MM.1S (cell line): ENCODE measurements around the gene EPB41L4B.

ENCODE experiments used
- DNase-seq: peaks from one replicate; pipeline ENCODE4 v3.0.0-alpha.2; 2015
- H2AFZ ChIP-seq: fragments of 300-600 bp; sonication (generic); 2 replicates; pipeline ENCODE4 v1.6.0; 2016; ENCODE audit warnings: antibody characterized with exemption, low read length
- H3F3A ChIP-seq: fragments of 300-600 bp; sonication (generic); 2 replicates; pipeline ENCODE4 v1.6.1; 2016; ENCODE audit warnings: mild to moderate bottlenecking, antibody characterized with exemption, low read length, moderate library complexity, mixed read lengths; ENCODE audit not compliant: insufficient read depth
- H3K27ac ChIP-seq: fragments of 300-600 bp; sonication (generic); 2 replicates; pipeline ENCODE4 v1.5.1; 2016; ENCODE audit warnings: mild to moderate bottlenecking, low read length
- H3K27me3 ChIP-seq: fragments of 300-600 bp; sonication (generic); replicated peaks from 2 replicates; pipeline ENCODE4 v1.6.0; 2016; ENCODE audit warnings: low read length; ENCODE audit not compliant: insufficient read depth
- H3K36me3 ChIP-seq: fragments of 300-600 bp; sonication (generic); replicated peaks from 2 replicates; pipeline ENCODE4 v1.6.1; 2016; ENCODE audit warnings: mild to moderate bottlenecking, low read length, mixed read lengths; ENCODE audit not compliant: insufficient read depth
- H3K4me1 ChIP-seq: fragments of 300-600 bp; sonication (generic); 2 replicates; pipeline ENCODE4 v1.6.1; 2016; ENCODE audit warnings: low read length, mixed read lengths
- H3K4me2 ChIP-seq: fragments of 300-600 bp; sonication (generic); 2 replicates; pipeline ENCODE4 v1.6.0; 2016; ENCODE audit warnings: low read depth, low read length
- H3K4me3 ChIP-seq: fragments of 300-600 bp; sonication (generic); 2 replicates; pipeline ENCODE4 v1.5.1; 2016; ENCODE audit warnings: low read length, mixed read lengths
- H3K79me2 ChIP-seq: fragments of 300-600 bp; sonication (generic); 2 replicates; pipeline ENCODE4 v1.6.1; 2016; ENCODE audit warnings: mixed run types, low read length, mixed read lengths
- H3K9ac ChIP-seq: fragments of 300-600 bp; sonication (generic); 2 replicates; pipeline ENCODE4 v1.6.1; 2016; ENCODE audit warnings: low read length, mixed read lengths
- H3K9me2 ChIP-seq: fragments of 300-600 bp; sonication (generic); replicated peaks from 2 replicates; pipeline ENCODE4 v1.6.1; 2016; ENCODE audit warnings: mild to moderate bottlenecking, low read length, mixed read lengths; ENCODE audit not compliant: insufficient read depth
- H3K9me3 ChIP-seq: fragments of 300-600 bp; sonication (generic); replicated peaks from 2 replicates; pipeline ENCODE4 v1.6.1; 2016; ENCODE audit warnings: mild to moderate bottlenecking, low read length, mixed read lengths; ENCODE audit not compliant: insufficient read depth
- H4K20me1 ChIP-seq: fragments of 300-600 bp; sonication (generic); 2 replicates; pipeline ENCODE4 v1.6.1; 2016; ENCODE audit warnings: mild to moderate bottlenecking, low read length, moderate library complexity, mixed read lengths; ENCODE audit not compliant: insufficient read depth
- CTCF ChIP-seq: fragments of 300-600 bp; sonication (generic); IDR thresholded peaks from 2 replicates; pipeline ENCODE4 v1.5.1; 2016; ENCODE audit warnings: antibody characterized with exemption, low read length, mixed read lengths
- EZH2 ChIP-seq: fragments of 300-600 bp; sonication (generic); optimal IDR thresholded peaks from 2 replicates; pipeline ENCODE3; 2017; ENCODE audit warnings: low read depth, mild to moderate bottlenecking, antibody characterized with exemption, low read length, mixed read lengths
- EZH2phosphoT487 ChIP-seq: fragments of 300-600 bp; sonication (generic); IDR thresholded peaks from 2 replicates; pipeline ENCODE4 v1.6.1; 2018; ENCODE audit warnings: antibody characterized with exemption, low read length

Gene EPB41L4B

GRCh38 chr9:109283012-109283411 is 37.8 kb downstream of the EPB41L4B start:
- Histone ChIP-seq H2AFZ (no peak overlapping the region), H3K27me3 (no peaks in the 10 kb centered on the region), H3K9ac (no peak overlapping the region), H4K20me1 (no peaks in the 10 kb centered on the region), H3F3A (no peaks in the 10 kb centered on the region), H3K4me2 (no peak overlapping the region), H3K9me2 (no peaks in the 10 kb centered on the region), H3K4me1 (no peaks in the 10 kb centered on the region), H3K36me3 (no peaks in the 10 kb centered on the region), H3K9me3 (no peaks in the 10 kb centered on the region), H3K27ac (no peak overlapping the region), H3K4me3 (no peak overlapping the region), H3K79me2 (no peaks in the 10 kb centered on the region)
- TF ChIP-seq EZH2phosphoT487 (no peak), CTCF (no peak)
- DNase-seq = no peak

DNA sequence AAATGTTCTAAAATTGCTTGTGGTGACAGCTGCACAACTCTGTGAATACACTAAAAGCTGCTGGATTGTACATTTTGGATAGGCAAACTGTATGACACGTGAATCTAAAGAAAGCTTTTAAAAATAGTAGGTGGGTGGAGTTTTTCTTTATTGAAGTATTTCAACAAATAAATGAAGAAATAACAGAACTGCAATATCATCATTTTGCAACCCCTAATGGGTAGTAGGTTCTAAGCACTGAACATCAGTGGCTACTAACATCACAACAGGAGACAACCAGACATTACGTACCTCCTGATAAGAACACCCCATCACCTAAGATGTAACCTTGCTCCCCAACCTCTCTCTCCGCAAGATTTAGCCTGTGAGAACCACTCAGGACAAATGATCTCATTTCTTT is 38.6 kb downstream of the EPB41L4B start:
- H3K9me2 ChIP-seq = no peaks in the 10 kb centered on the region
- H2AFZ ChIP-seq = no peak overlapping the region
- no peak for DNase-seq
- no peaks in the 10 kb centered on the region for H3K36me3 ChIP-seq
- TF ChIP-seq EZH2phosphoT487 (no peak), EZH2 (no peak), CTCF (no peak)
- no peaks in the 10 kb centered on the region for H3K9me3 ChIP-seq
- H3K4me2 ChIP-seq = no peak overlapping the region
- H3K79me2 ChIP-seq = no peaks in the 10 kb centered on the region
- H3K27me3 ChIP-seq = no peaks in the 10 kb centered on the region
- H3K9ac ChIP-seq = no peak overlapping the region
- H3K27ac ChIP-seq = no peak overlapping the region
- no peaks in the 10 kb centered on the region for H4K20me1 ChIP-seq
- H3F3A ChIP-seq = no peaks in the 10 kb centered on the region
- no peaks in the 10 kb centered on the region for H3K4me1 ChIP-seq
- no peak overlapping the region for H3K4me3 ChIP-seq

DNA sequence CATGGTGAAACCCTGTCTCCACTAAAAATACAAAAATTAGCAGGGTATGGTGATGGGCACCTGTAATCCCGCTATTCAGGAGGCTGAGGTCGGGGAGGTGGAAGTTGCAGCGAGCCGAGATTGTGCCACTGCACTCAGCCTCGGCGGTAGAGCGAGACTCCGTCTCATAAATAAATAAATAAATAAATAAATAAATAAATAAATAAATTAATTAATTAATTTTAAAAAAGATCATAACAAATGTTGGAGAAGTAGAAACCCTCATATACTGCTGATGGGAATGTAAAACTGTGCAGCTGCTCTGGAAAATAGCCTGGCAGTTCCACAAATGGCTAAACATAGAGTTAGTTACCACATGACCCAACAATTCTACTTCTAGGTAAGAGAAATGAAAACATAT is 39.3 kb downstream of the EPB41L4B start:
- Histone ChIP-seq H3K27me3 (no peaks in the 10 kb centered on the region), H3K4me1 (no peaks in the 10 kb centered on the region), H2AFZ (no peak overlapping the region), H3K79me2 (no peaks in the 10 kb centered on the region), H3K4me2 (no peak overlapping the region), H3K4me3 (no peak overlapping the region), H3K36me3 (no peaks in the 10 kb centered on the region), H3K9ac (no peak overlapping the region), H3K9me3 (no peaks in the 10 kb centered on the region), H3K27ac (no peak overlapping the region), H4K20me1 (no peaks in the 10 kb centered on the region), H3K9me2 (no peaks in the 10 kb centered on the region), H3F3A (no peaks in the 10 kb centered on the region)
- no peak for TF ChIP-seq EZH2phosphoT487
- no peak for TF ChIP-seq CTCF
- DNase-seq = no peak

GRCh38 chr9:109278848-109279247 is 42.0 kb downstream of the EPB41L4B start:
- TF ChIP-seq EZH2phosphoT487 (no peak), EZH2 (no peak), CTCF (no peak)
- H3K36me3 ChIP-seq = no peaks in the 10 kb centered on the region
- no peak overlapping the region for H3K4me2 ChIP-seq
- no peaks in the 10 kb centered on the region for H4K20me1 ChIP-seq
- no peaks in the 10 kb centered on the region for H3K9me2 ChIP-seq
- no peak overlapping the region for H3K4me3 ChIP-seq
- no peaks in the 10 kb centered on the region for H3K27me3 ChIP-seq
- DNase-seq = no peak
- no peaks in the 10 kb centered on the region for H3K4me1 ChIP-seq
- no peaks in the 10 kb centered on the region for H3K79me2 ChIP-seq
- H3K27ac ChIP-seq = no peak overlapping the region
- no peaks in the 10 kb centered on the region for H3F3A ChIP-seq
- H3K9ac ChIP-seq = no peak overlapping the region
- no peak overlapping the region for H2AFZ ChIP-seq
- H3K9me3 ChIP-seq = no peaks in the 10 kb centered on the region
